Measurements from ENCODE around the gene PRKAR2A.
"Not testable (repeated sequence)": the region's sequence is repeated elsewhere in the genome, so short reads cannot be mapped to it uniquely, and the experiment has no call there.

PRKAR2A gene

GRCh38 chr3:48739955-48740823 lies 107.5 kb downstream of the PRKAR2A start:
- H3K4me1 ChIP-seq (ENCODE audit: insufficient read depth, low read length), result no peaks in the 10 kb centered on the region
- H3K27ac ChIP-seq (ENCODE audit: low read length), result no peak overlapping the region
- no peak overlapping the region for H3K4me3 ChIP-seq (ENCODE audit: low read length)
- H3K9me3 ChIP-seq (ENCODE audit: insufficient read depth, low read depth, low read length), result no peaks in the 10 kb centered on the region
- H3K9ac ChIP-seq (ENCODE audit: low read depth, low read length), result no peak overlapping the region
- no peaks in the 10 kb centered on the region for H3K27me3 ChIP-seq (ENCODE audit: insufficient read depth, low read length)
- no peaks in the 10 kb centered on the region for H3K36me3 ChIP-seq (ENCODE audit: insufficient read depth, low read depth, low read length)

GRCh38 chr3:48739617-48739954 lies 108.1 kb downstream of the PRKAR2A start:
- Histone ChIP-seq H3K9me3 (ENCODE audit: insufficient read depth, low read depth, low read length) (no peaks in the 10 kb centered on the region), H3K27me3 (ENCODE audit: insufficient read depth, low read length) (no peaks in the 10 kb centered on the region), H3K27ac (ENCODE audit: low read length) (no peak overlapping the region), H3K4me1 (ENCODE audit: insufficient read depth, low read length) (no peaks in the 10 kb centered on the region), H3K9ac (ENCODE audit: low read depth, low read length) (no peak overlapping the region), H3K36me3 (ENCODE audit: insufficient read depth, low read depth, low read length) (no peaks in the 10 kb centered on the region), H3K4me3 (ENCODE audit: low read length) (no peak overlapping the region)

GRCh38 chr3:48738926-48739616 lies 108.6 kb downstream of the PRKAR2A start:
- H3K36me3 ChIP-seq (ENCODE audit: insufficient read depth, low read depth, low read length), result no peaks in the 10 kb centered on the region
- no peak overlapping the region for H3K4me3 ChIP-seq (ENCODE audit: low read length)
- no peaks in the 10 kb centered on the region for H3K9me3 ChIP-seq (ENCODE audit: insufficient read depth, low read depth, low read length)
- no peaks in the 10 kb centered on the region for H3K4me1 ChIP-seq (ENCODE audit: insufficient read depth, low read length)
- no peaks in the 10 kb centered on the region for H3K27me3 ChIP-seq (ENCODE audit: insufficient read depth, low read length)
- no peak overlapping the region for H3K27ac ChIP-seq (ENCODE audit: low read length)
- H3K9ac ChIP-seq (ENCODE audit: low read depth, low read length), result no peak overlapping the region

- H3K27me3 ChIP-seq (ENCODE audit: insufficient read depth, low read length), result no peaks in the 10 kb centered on the region
- no peaks in the 10 kb centered on the region for H3K9me3 ChIP-seq (ENCODE audit: insufficient read depth, low read depth, low read length)
- H3K9ac ChIP-seq (ENCODE audit: low read depth, low read length), result no peak overlapping the region
- no peak overlapping the region for H3K27ac ChIP-seq (ENCODE audit: low read length)
- no peaks in the 10 kb centered on the region for H3K4me1 ChIP-seq (ENCODE audit: insufficient read depth, low read length)
- H3K36me3 ChIP-seq (ENCODE audit: insufficient read depth, low read depth, low read length), result no peaks in the 10 kb centered on the region
- H3K4me3 ChIP-seq (ENCODE audit: low read length), result no peak overlapping the region
These were observed 109.5 kb downstream of the PRKAR2A start for GRCh38 chr3:48738144-48738536.

- H3K27ac ChIP-seq (ENCODE audit: low read length); H3K9ac ChIP-seq (ENCODE audit: low read depth, low read length): not testable (repeated sequence)
These were observed 112.5 kb downstream of the PRKAR2A start for GRCh38 chr3:48735075-48735767.

GRCh38 chr3:48734541-48734940 lies 113.1 kb downstream of the PRKAR2A start:
- not testable (repeated sequence) for H3K27me3 ChIP-seq (ENCODE audit: insufficient read depth, low read length); H3K9ac ChIP-seq (ENCODE audit: low read depth, low read length); H3K27ac ChIP-seq (ENCODE audit: low read length); H3K36me3 ChIP-seq (ENCODE audit: insufficient read depth, low read depth, low read length); H3K4me3 ChIP-seq (ENCODE audit: low read length); H3K4me1 ChIP-seq (ENCODE audit: insufficient read depth, low read length); H3K9me3 ChIP-seq (ENCODE audit: insufficient read depth, low read depth, low read length)

More at GRCh38 chr3:48735075-48735767, 112.5 kb downstream of the PRKAR2A start:
- not testable (repeated sequence) for H3K36me3 ChIP-seq (ENCODE audit: insufficient read depth, low read depth, low read length); H3K4me1 ChIP-seq (ENCODE audit: insufficient read depth, low read length); H3K9me3 ChIP-seq (ENCODE audit: insufficient read depth, low read depth, low read length); H3K4me3 ChIP-seq (ENCODE audit: low read length); H3K27me3 ChIP-seq (ENCODE audit: insufficient read depth, low read length)

- not testable (repeated sequence) for H3K36me3 ChIP-seq (ENCODE audit: insufficient read depth, low read depth, low read length); H3K9me3 ChIP-seq (ENCODE audit: insufficient read depth, low read depth, low read length); H3K4me1 ChIP-seq (ENCODE audit: insufficient read depth, low read length); H3K27me3 ChIP-seq (ENCODE audit: insufficient read depth, low read length); H3K27ac ChIP-seq (ENCODE audit: low read length); H3K9ac ChIP-seq (ENCODE audit: low read depth, low read length); H3K4me3 ChIP-seq (ENCODE audit: low read length)
These were observed 113.7 kb downstream of the PRKAR2A start for GRCh38 chr3:48733752-48734518.

GRCh38 chr3:48727511-48727910 lies 120.2 kb downstream of the PRKAR2A start:
- Histone ChIP-seq H3K27me3 (ENCODE audit: insufficient read depth, low read length) (peaks cover 5% of the 10 kb centered on the region; the same call in 1 of the 2 replicates), H3K36me3 (ENCODE audit: insufficient read depth, low read depth, low read length) (no peaks in the 10 kb centered on the region), H3K4me1 (ENCODE audit: insufficient read depth, low read length) (no peaks in the 10 kb centered on the region), H3K4me3 (ENCODE audit: low read length) (no peak overlapping the region), H3K9ac (ENCODE audit: low read depth, low read length) (no peak overlapping the region), H3K9me3 (ENCODE audit: insufficient read depth, low read depth, low read length) (no peaks in the 10 kb centered on the region), H3K27ac (ENCODE audit: low read length) (no peak overlapping the region)

GRCh38 chr3:48725185-48725855 lies 122.4 kb downstream of the PRKAR2A start:
- H3K4me1 ChIP-seq (ENCODE audit: insufficient read depth, low read length); H3K27ac ChIP-seq (ENCODE audit: low read length); H3K27me3 ChIP-seq (ENCODE audit: insufficient read depth, low read length); H3K9me3 ChIP-seq (ENCODE audit: insufficient read depth, low read depth, low read length); H3K9ac ChIP-seq (ENCODE audit: low read depth, low read length); H3K4me3 ChIP-seq (ENCODE audit: low read length); H3K36me3 ChIP-seq (ENCODE audit: insufficient read depth, low read depth, low read length): not testable (repeated sequence)

GRCh38 chr3:48723725-48724124 lies 123.9 kb downstream of the PRKAR2A start:
- no peaks in the 10 kb centered on the region for H3K36me3 ChIP-seq (ENCODE audit: insufficient read depth, low read depth, low read length)
- no peak overlapping the region for H3K4me3 ChIP-seq (ENCODE audit: low read length)
- H3K27ac ChIP-seq (ENCODE audit: low read length), result no peak overlapping the region
- no peaks in the 10 kb centered on the region for H3K4me1 ChIP-seq (ENCODE audit: insufficient read depth, low read length)
- H3K27me3 ChIP-seq (ENCODE audit: insufficient read depth, low read length), result peaks cover 10% of the 10 kb centered on the region
- H3K9me3 ChIP-seq (ENCODE audit: insufficient read depth, low read depth, low read length), result no peaks in the 10 kb centered on the region
- no peak overlapping the region for H3K9ac ChIP-seq (ENCODE audit: low read depth, low read length)

- H3K4me3 ChIP-seq (ENCODE audit: low read length); H3K27ac ChIP-seq (ENCODE audit: low read length); H3K36me3 ChIP-seq (ENCODE audit: insufficient read depth, low read depth, low read length); H3K9me3 ChIP-seq (ENCODE audit: insufficient read depth, low read depth, low read length); H3K4me1 ChIP-seq (ENCODE audit: insufficient read depth, low read length); H3K9ac ChIP-seq (ENCODE audit: low read depth, low read length): not testable (repeated sequence)
- peaks cover 10% of the 10 kb centered on the region for H3K27me3 ChIP-seq (ENCODE audit: insufficient read depth, low read length)
These were observed 124.4 kb downstream of the PRKAR2A start for GRCh38 chr3:48723293-48723692.
